RWPE2 (cell line): Measurements from ENCODE around the gene AGL.

ENCODE experiments used
- ATAC-seq: fragments of 200-7000 bp; cut with Tn5 transposase; 3 replicates; pipeline ENCODE4 v1.9.1; 2021; ENCODE audit warnings: low read depth
- DNase-seq: peaks from one replicate; pipeline ENCODE4 v3.0.0-alpha.2; 2020; ENCODE audit warnings: low spot score
- H3K27ac ChIP-seq: fragments of 450-650 bp; 2 replicates; pipeline ENCODE4 v1.5.1; 2017; ENCODE audit warnings: mild to moderate bottlenecking; ENCODE audit not compliant: poor library complexity, severe bottlenecking
- H3K27me3 ChIP-seq: fragments of 250-450 bp; sonication (Bioruptor Pico); 2 replicates; pipeline ENCODE4 v1.5.1; 2021; ENCODE audit warnings: mild to moderate bottlenecking, moderate library complexity; ENCODE audit not compliant: insufficient read depth, poor library complexity, severe bottlenecking
- H3K36me3 ChIP-seq: fragments of 250-450 bp; sonication (Bioruptor Pico); 2 replicates; pipeline ENCODE4 v1.5.1; 2020; ENCODE audit warnings: low read depth, mild to moderate bottlenecking, moderate library complexity
- H3K4me1 ChIP-seq: fragments of 250-450 bp; sonication (Bioruptor Pico); 2 replicates; pipeline ENCODE4 v1.5.1; 2021; ENCODE audit warnings: mild to moderate bottlenecking, moderate library complexity; ENCODE audit not compliant: insufficient read depth, poor library complexity, severe bottlenecking
- H3K4me3 ChIP-seq: fragments of 250-450 bp; sonication (Bioruptor Pico); 2 replicates; pipeline ENCODE4 v1.5.1; 2021; ENCODE audit warnings: mild to moderate bottlenecking, moderate library complexity; ENCODE audit not compliant: severe bottlenecking
- H3K9me3 ChIP-seq: fragments of 250-450 bp; sonication (Bioruptor Pico); 2 replicates; pipeline ENCODE4 v1.5.1; 2021; ENCODE audit warnings: mild to moderate bottlenecking, moderate library complexity; ENCODE audit not compliant: severe bottlenecking
- CTCF ChIP-seq: fragments of 450-650 bp; IDR thresholded peaks from one replicate; pipeline ENCODE4 v1.5.1; 2017; ENCODE audit warnings: mild to moderate bottlenecking, moderate library complexity; ENCODE audit not compliant: poor library complexity, severe bottlenecking

Gene AGL

GRCh38 chr1:99849744-99850458, at the start of gene AGL:
Gene AGL, plus strand, starts transcription at chr1:99850361. Its CDS starts 682 bp downstream, at chr1:99851043.
- DNase-seq = peak; percentile 90
- H3K4me3 ChIP-seq = peak within 1 kb of the TSS; percentile 53
- H3K36me3 ChIP-seq = peaks cover 9% of the 10 kb centered on the region
- peak; percentile 97 for ATAC-seq
- TF ChIP-seq CTCF = no peak
- H3K4me1 ChIP-seq = no peaks in the 10 kb centered on the region
- H3K9me3 ChIP-seq = no peaks in the 10 kb centered on the region
- H3K27ac ChIP-seq = peak within 1 kb of the TSS; percentile 46
- H3K27me3 ChIP-seq = no peaks in the 10 kb centered on the region

- Histone ChIP-seq H3K4me1 (no peaks in the 10 kb centered on the region), H3K27ac (no peak overlapping the region), H3K36me3 (no peaks in the 10 kb centered on the region), H3K27me3 (peaks cover 4% of the 10 kb centered on the region), H3K9me3 (no peaks in the 10 kb centered on the region), H3K4me3 (no peak overlapping the region)
- no peak for TF ChIP-seq CTCF
- no peak for ATAC-seq
- no peak for DNase-seq
Measured at GRCh38 chr1:99801584-99801983, 48.6 kb upstream of the AGL start.

- no peak overlapping the region for H3K27ac ChIP-seq
- H3K27me3 ChIP-seq = peaks cover 4% of the 10 kb centered on the region
- no peak overlapping the region for H3K4me3 ChIP-seq
- DNase-seq (no peak), ATAC-seq (no peak)
- no peaks in the 10 kb centered on the region for H3K9me3 ChIP-seq
- peaks cover 4% of the 10 kb centered on the region for H3K4me1 ChIP-seq
- no peaks in the 10 kb centered on the region for H3K36me3 ChIP-seq
- TF ChIP-seq CTCF = no peak
Measured at GRCh38 chr1:99806882-99807281, 43.3 kb upstream of the AGL start.

GRCh38 chr1:99808391-99809115, 41.6 kb upstream of the AGL start:
- H3K36me3 ChIP-seq = no peaks in the 10 kb centered on the region
- peaks cover 4% of the 10 kb centered on the region for H3K4me1 ChIP-seq
- no peak overlapping the region for H3K4me3 ChIP-seq
- DNase-seq (no peak), ATAC-seq (peak; percentile 91)
- no peak overlapping the region for H3K27ac ChIP-seq
- H3K9me3 ChIP-seq = no peaks in the 10 kb centered on the region
- peaks cover 4% of the 10 kb centered on the region for H3K27me3 ChIP-seq
- TF ChIP-seq CTCF = peak; percentile 74

GRCh38 chr1:99811075-99811474, 39.1 kb upstream of the AGL start:
- no peaks in the 10 kb centered on the region for H3K27me3 ChIP-seq
- TF ChIP-seq CTCF = no peak
- no peak overlapping the region for H3K27ac ChIP-seq
- no peak overlapping the region for H3K4me3 ChIP-seq
- DNase-seq (no peak), ATAC-seq (no peak)
- peaks cover 11% of the 10 kb centered on the region for H3K4me1 ChIP-seq
- no peaks in the 10 kb centered on the region for H3K9me3 ChIP-seq
- no peaks in the 10 kb centered on the region for H3K36me3 ChIP-seq
